Measurements from ENCODE around the gene SLX9. TPM values are rescaled to one million over a fixed set of nuclear protein-coding genes. Genes with fewer than 3 reads are reported as not detected.

The SLX9 gene
- total RNA-seq, 6 experiments from 2014 or later = 27.7 to 34.7 (median 31.5) TPM

DNA sequence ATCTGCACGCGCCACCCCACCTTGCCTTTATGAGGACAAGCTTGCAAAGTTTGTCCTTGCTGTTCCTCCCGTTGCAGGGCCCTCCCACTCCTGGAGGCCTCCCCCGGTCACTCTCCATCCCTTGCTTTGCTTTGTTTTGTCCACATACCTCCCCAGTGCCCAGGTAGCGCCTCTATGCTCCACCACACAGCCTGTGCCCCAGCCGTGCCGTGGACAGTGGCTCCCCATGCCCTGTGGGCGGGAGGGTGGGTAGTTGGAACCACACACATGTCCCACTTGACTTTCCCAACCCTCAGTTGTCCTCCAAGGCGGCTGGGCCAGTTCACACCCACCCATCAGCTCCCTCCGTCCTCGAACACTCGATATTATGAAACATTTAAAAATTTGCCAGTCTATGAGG lies 24.6 kb downstream of the SLX9 start:
- Mint-ChIP-seq H3K9me3 (no peaks in the 10 kb centered on the region), H3K27me3 (ENCODE audit: insufficient read depth) (no peaks in the 10 kb centered on the region; the same call in 1 of the 2 replicates), H3K4me1 (ENCODE audit: low read depth) (peaks cover 32% of the 10 kb centered on the region), H3K4me3 (no peak overlapping the region), H3K27ac (no peak overlapping the region), H3K36me3 (ENCODE audit: low read depth) (peaks cover 31% of the 10 kb centered on the region)
- TF ChIP-seq, protein P1, sequence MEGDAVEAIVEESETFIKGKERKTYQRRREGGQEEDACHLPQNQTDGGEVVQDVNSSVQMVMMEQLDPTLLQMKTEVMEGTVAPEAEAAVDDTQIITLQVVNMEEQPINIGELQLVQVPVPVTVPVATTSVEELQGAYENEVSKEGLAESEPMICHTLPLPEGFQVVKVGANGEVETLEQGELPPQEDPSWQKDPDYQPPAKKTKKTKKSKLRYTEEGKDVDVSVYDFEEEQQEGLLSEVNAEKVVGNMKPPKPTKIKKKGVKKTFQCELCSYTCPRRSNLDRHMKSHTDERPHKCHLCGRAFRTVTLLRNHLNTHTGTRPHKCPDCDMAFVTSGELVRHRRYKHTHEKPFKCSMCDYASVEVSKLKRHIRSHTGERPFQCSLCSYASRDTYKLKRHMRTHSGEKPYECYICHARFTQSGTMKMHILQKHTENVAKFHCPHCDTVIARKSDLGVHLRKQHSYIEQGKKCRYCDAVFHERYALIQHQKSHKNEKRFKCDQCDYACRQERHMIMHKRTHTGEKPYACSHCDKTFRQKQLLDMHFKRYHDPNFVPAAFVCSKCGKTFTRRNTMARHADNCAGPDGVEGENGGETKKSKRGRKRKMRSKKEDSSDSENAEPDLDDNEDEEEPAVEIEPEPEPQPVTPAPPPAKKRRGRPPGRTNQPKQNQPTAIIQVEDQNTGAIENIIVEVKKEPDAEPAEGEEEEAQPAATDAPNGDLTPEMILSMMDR (IDR thresholded peaks at IDR 0.05) = no peak
- DNase-seq = no peak

DNA sequence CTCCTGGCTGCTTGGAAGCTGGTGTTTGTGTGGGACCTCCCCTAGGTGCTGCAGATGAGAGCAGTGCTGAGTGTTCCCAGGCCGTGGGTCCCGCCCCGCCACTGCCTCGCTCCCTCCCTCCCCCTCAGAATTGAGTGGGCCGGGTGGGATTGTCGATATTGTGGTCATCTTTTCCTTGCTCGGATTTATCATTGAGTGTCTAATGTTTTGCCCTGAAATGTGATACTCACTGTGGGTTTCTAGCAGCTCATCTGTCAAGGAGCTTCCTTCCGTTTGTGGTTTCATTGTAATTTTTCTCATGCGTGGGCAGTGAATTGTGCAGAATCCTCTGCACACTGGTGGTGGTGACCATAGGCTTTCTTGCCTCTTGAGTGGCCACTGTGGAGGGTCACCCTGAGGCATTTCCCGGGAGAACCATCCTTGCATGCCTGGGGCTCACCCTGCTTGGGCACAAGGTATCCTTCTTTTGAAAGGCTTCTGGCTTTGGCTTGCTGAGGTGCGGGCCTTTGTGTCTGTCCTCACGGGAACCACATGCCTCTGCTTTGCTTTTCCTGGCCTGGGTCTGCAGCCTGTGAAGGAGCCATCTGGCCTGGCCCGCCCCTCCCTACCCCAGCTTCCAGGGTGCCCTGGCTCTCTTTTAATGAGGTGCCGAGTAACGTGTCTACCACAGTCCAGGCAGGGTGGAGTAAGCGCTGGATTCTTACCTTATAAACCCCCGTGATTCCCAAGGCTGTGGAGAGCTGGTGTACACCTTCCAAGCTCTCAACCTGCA lies 25.6 kb downstream of the SLX9 start:
- Mint-ChIP-seq H3K27ac (no peak overlapping the region), H3K4me1 (ENCODE audit: low read depth) (peaks cover 42% of the 10 kb centered on the region), H3K4me3 (no peak overlapping the region), H3K27me3 (ENCODE audit: insufficient read depth) (no peaks in the 10 kb centered on the region; the same call in 1 of the 2 replicates), H3K9me3 (no peaks in the 10 kb centered on the region), H3K36me3 (ENCODE audit: low read depth) (peaks cover 38% of the 10 kb centered on the region)
- TF ChIP-seq, protein P1 (IDR thresholded peaks at IDR 0.05) = no peak
- DNase-seq = no peak

DNA sequence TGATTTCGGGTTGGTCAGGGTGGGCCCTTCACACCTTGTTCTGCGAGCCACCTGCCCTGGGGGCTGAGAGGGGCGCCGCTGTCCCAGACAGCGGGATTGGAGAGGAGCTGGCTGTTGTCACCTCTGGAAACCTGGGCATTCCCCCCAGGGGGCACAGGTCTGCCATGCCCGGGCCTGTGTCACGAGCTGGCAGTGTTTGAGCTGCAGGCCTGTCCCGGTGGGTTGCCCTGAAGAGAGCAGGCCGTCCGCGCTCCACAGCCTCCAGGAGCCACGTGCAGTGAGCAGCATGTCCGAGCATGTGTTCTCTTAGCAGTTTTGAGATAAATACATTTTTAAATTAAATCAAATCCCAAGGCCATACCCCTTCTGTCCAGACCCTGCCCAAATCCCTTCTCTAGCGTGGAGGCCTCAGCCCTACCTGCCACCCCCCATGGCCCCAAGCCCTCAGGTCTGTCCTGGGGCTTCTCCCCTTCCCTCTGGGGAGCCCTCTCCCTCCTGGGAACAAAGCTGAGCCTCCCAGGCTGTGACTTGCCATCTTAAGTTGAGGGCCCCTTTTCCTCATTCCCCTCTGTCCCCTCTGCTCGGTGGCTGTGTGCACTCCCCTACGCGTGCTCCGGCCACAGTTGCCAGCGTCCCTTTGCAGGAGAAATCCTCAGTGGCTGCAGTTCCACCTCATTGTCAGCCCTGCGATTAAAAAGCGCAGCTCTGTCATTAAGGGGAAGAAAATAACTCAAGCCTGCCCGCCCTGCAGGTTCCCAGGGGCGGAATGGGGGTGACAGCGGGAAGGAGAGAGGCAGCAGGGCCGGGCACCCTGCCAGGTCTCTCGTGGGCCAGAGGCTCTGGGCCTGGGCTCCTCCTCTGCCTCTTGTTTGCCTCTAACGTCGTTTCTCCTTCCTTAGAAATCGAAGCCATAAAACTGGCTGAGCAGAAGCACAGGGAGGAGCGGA lies 26.6 kb downstream of the SLX9 start:
- no peak overlapping the region for H3K27ac Mint-ChIP-seq
- H3K36me3 Mint-ChIP-seq (ENCODE audit: low read depth) = peaks cover 31% of the 10 kb centered on the region
- peaks cover 36% of the 10 kb centered on the region for H3K4me1 Mint-ChIP-seq (ENCODE audit: low read depth)
- no peak for DNase-seq
- no peaks in the 10 kb centered on the region for H3K9me3 Mint-ChIP-seq
- H3K4me3 Mint-ChIP-seq = no peak overlapping the region
- TF ChIP-seq, protein P1 (IDR thresholded peaks at IDR 0.05) = no peak
- no peaks in the 10 kb centered on the region; the same call in 1 of the 2 replicates for H3K27me3 Mint-ChIP-seq (ENCODE audit: insufficient read depth)

DNA sequence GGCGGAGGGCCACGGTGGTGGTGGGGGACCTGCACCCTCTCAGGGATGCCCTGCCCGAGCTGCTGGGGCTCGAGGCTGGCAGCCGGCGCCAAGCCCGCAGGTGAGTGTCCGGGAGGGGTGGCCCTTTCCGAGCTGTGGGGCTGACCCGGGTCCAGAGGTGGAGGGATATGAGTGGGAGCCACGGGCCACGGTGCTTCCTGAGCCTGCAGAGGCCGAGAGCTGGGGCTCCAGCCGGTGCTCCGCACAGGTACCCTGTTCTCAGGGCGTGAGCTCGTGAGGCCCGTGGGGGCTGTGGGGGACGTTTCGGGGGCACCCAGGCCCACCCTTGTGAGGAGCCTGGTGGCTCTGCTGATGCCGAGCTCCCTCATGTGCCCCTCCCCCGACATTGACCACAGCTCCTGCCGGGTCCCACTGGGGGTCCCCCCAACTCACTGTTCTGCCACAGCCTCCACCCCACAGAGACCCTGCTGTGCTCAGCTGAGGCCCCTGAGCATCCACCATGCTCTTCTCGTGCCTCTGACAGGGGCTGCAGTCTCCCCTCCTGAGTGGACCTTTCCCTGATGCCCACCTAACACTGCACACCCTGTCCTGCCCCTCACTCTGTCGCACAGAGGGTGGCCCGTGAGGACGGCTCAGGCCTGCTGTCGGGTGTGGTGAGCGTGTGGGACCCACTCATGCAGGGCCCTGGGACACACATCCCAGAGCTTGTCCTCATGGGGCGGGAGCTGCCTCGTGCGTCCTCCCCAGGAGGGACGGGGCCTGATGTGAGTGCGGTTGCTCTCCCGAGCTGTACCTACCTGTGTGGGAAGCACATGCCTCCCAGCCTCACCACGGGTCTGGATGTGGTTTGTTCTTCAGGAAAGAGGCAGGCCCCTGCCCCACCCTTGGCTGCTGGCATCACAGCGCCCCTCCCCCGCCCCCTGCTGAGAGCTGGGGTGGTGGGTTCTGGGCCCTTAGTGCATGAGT lies 27.5 kb downstream of the SLX9 start:
- DNase-seq = no peak
- H3K27ac Mint-ChIP-seq = no peak overlapping the region
- TF ChIP-seq, protein P1 (IDR thresholded peaks at IDR 0.05) = no peak
- H3K36me3 Mint-ChIP-seq (ENCODE audit: low read depth) = peaks cover 31% of the 10 kb centered on the region
- H3K27me3 Mint-ChIP-seq (ENCODE audit: insufficient read depth) = no peaks in the 10 kb centered on the region; the same call in 1 of the 2 replicates
- no peaks in the 10 kb centered on the region for H3K9me3 Mint-ChIP-seq
- peaks cover 26% of the 10 kb centered on the region for H3K4me1 Mint-ChIP-seq (ENCODE audit: low read depth)
- H3K4me3 Mint-ChIP-seq = no peak overlapping the region

Measured in HFFc6 (cell line).